ENCODE data around the gene HAND2. TPM values are rescaled to one million over a fixed set of nuclear protein-coding genes. Genes with fewer than 3 reads are reported as not detected.

HAND2 gene
- total RNA-seq: 0.58 and 0.66 TPM in 2 replicates

DNA sequence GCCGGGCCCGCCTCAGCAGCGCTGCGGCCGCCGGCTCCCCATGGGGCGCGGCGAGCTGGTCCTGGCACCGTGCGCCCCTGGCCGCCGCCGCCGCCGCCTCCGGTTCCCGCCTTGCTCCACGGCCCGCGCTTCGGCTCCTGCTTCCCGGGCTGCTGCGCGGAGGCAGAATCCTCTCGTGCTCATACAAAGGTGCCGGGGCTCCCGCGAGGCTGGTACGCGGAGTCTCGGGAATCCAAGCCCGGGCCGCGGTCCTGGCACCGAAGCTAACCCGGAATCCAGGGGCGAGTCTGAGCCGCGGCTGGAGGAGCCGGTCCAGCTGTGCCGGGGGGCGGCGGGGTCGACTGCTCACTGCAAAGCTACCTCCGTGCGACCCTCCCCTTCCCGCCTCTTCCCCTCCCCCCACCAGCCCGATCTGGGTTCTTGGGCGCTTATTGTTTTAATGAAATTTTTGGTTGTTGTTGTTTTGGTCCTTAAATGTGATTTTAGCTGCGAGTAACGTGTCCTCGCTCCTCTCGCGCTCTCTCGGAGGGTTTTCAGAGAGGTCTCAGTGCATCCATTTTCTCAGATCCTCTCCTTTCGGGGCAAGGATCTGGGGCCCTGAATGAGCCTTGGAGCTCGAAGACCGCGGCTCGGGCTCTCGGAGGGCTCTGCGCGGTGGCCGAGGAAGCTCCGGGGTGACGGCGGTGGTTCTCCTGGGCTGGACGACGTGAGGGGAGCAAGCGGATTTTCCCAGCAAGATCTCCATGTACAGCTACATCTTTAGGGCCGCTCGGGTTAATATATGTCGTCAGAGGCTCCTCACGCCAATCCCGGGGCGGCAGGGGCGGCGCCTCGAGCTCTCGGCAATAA, at the start of gene HAND2:
HAND2 (minus strand) TSS at position 753 of the 849 bp plus-strand sequence. CDS start 940 bp downstream, outside the sequence.

Other genes with a start within 250 kb of the HAND2 start
- gene HMGB2, start 195.9 kb downstream of the HAND2 start, total RNA-seq: 24.8 and 207 TPM in 2 replicates
- 38.7 and 43.1 TPM in 2 replicates for gene SAP30, start 159.3 kb downstream of the HAND2 start, total RNA-seq
- under 0.01 and 0.29 TPM in 2 replicates for gene SCRG1, start 131.1 kb downstream of the HAND2 start, total RNA-seq